GM21381 (cell line): Measurements from ENCODE around the gene GRAP2.

Source experiments
- ATAC-seq: cut with Tn5 transposase; IDR thresholded peaks from one replicate; pipeline ENCODE4 v1.9.1; 2021; ENCODE audit warnings: mild to moderate bottlenecking, moderate library complexity; ENCODE audit not compliant: unreplicated experiment

Gene GRAP2

GRCh38 chr22:40008726-40009291 is 107.9 kb downstream of the GRAP2 start:
- ATAC-seq, result no peak

- ATAC-seq, result no peak
These were observed 108.4 kb downstream of the GRAP2 start for GRCh38 chr22:40009292-40009774.

GRCh38 chr22:40009951-40010671 is 109.2 kb downstream of the GRAP2 start:
- no peak for ATAC-seq

- no peak for ATAC-seq
These were observed 109.9 kb downstream of the GRAP2 start for GRCh38 chr22:40010746-40011145.

- no peak for ATAC-seq
These were observed 113.9 kb downstream of the GRAP2 start for GRCh38 chr22:40014667-40015248.

GRCh38 chr22:40015358-40015976 is 114.6 kb downstream of the GRAP2 start:
- no peak for ATAC-seq

DNA sequence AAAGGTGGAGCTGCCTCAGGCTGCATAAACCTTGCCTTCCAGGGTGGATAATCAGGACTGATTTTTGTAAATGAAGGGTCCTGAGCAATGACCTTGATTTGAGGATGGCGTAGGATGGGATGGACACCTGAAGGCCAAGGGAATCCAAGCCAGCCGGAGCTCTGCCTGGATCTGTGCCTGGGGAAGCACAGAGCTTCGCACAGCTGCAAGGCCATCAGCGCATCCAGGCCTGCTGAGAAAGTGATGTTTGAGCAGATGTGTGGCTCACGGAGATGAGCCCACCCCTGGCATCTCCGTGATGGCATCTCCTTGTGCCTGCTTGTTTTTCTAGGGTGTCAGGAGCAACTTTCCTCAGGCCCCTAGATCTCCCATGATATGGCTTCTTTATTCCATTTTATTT is 117.2 kb downstream of the GRAP2 start:
- ATAC-seq, result no peak

- no peak for ATAC-seq
These were observed 118.2 kb downstream of the GRAP2 start for GRCh38 chr22:40019100-40019499.

DNA sequence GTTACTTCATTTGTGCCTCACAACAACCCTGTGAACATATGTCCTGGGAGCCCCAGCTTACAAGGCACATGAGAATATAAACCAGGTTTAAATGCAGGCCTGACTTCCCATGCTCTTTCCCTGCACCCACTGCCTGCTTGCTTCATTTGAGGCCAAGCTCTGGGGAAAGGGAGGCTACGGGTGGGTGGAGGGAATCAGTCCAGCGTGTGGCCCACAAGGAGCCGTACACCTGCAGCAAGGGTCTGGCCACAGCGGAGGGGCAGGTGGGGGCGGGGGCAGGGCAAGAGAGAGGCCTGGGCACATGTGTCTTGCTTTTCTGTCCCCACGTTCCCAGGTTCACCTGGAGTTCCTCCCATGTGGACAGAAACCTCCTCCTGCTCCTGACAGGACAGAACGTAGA is 120.1 kb downstream of the GRAP2 start:
- no peak for ATAC-seq

- no peak for ATAC-seq
These were observed 120.6 kb downstream of the GRAP2 start for GRCh38 chr22:40021401-40022000.

DNA sequence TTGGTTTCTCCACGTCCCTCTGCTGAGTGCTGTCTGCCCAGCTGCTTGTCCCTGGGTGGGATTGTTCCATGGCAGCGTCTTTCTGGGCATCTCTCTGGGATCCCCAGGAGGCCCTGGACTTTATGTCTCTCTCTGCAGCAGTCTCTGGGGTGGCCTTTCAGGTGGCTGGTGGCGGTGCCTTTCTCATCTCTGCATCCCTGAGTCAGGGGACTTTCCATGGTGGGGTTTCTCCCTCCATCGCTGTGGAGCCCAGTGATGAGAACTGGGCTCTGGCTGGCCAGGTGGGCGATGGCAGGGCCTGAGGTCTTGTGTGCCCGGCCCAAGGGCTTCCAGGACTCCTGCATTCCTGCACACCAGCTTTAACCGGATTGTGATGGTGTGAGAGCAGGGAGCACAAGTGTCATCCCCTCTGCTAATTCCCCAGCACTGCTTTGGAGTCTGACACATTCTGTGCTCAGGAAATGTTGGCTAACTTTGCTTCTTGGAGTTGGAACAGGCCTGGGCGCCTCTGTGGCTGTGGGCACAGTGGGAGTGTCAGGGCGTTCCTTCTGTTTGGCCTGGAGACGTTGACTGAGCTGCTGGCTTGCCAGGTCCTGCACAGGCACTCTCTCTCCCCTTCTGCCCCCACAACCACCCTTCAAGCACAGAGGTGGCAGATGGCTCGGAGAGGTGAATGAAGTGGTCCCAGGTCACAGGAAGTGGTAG is 121.8 kb downstream of the GRAP2 start:
- no peak for ATAC-seq
